OCI-LY1 (cell line): Measurements from ENCODE around the gene CNTD1.

ENCODE experiments used
- H2AFZ ChIP-seq: fragments of 200-600 bp; sonication (generic), shearing (Covaris generic); 2 replicates; pipeline ENCODE4 v1.6.0; 2014; ENCODE audit warnings: antibody characterized with exemption, mild to moderate bottlenecking, low read length
- H3F3A ChIP-seq: fragments of 200-600 bp; sonication (generic), shearing (Covaris generic); 2 replicates; pipeline ENCODE4 v1.6.0; 2014; ENCODE audit warnings: mild to moderate bottlenecking, antibody characterized with exemption, low read length, moderate library complexity; ENCODE audit not compliant: insufficient read depth
- H3K27ac ChIP-seq: fragments of 200-600 bp; sonication (generic); 2 replicates; pipeline ENCODE4 v1.5.1; 2014; ENCODE audit warnings: low read length, mixed run types, mild to moderate bottlenecking, low read depth; ENCODE audit not compliant: poor library complexity, severe bottlenecking
- H3K27me3 ChIP-seq: fragments of 200-600 bp; sonication (generic); 2 replicates; pipeline ENCODE4 v1.6.0; 2014; ENCODE audit warnings: antibody characterized with exemption, mild to moderate bottlenecking, low read length, moderate library complexity; ENCODE audit not compliant: insufficient read depth
- H3K36me3 ChIP-seq: fragments of 200-600 bp; sonication (generic); 2 replicates; pipeline ENCODE4 v1.6.1; 2014; ENCODE audit warnings: mild to moderate bottlenecking, antibody characterized with exemption, low read length, moderate library complexity, mixed read lengths; ENCODE audit not compliant: insufficient read depth
- H3K4me1 ChIP-seq: fragments of 200-600 bp; sonication (generic); 2 replicates; pipeline ENCODE4 v1.5.1; 2014; ENCODE audit warnings: mild to moderate bottlenecking, low read length, moderate library complexity; ENCODE audit not compliant: insufficient read depth, severe bottlenecking
- H3K4me2 ChIP-seq: fragments of 200-600 bp; sonication (generic), shearing (Covaris generic); 2 replicates; pipeline ENCODE4 v1.6.1; 2014; ENCODE audit warnings: low read length
- H3K4me3 ChIP-seq: fragments of 200-600 bp; sonication (generic); 2 replicates; pipeline ENCODE4 v1.5.1; 2014; ENCODE audit warnings: low read length, low read depth, mild to moderate bottlenecking, mixed read lengths; ENCODE audit not compliant: poor library complexity, severe bottlenecking
- H3K79me2 ChIP-seq: fragments of 200-600 bp; shearing (Covaris generic); 2 replicates; pipeline ENCODE4 v1.6.1; 2016; ENCODE audit warnings: mixed run types, low read length, mixed read lengths; ENCODE audit not compliant: insufficient read depth
- H3K9ac ChIP-seq: fragments of 200-600 bp; sonication (generic), shearing (Covaris generic); 2 replicates; pipeline ENCODE4 v1.6.1; 2014; ENCODE audit warnings: mild to moderate bottlenecking, low read length, mixed read lengths
- H3K9me2 ChIP-seq: fragments of 200-600 bp; sonication (generic), shearing (Covaris generic); 2 replicates; pipeline ENCODE4 v1.6.1; 2014; ENCODE audit warnings: low read depth, mild to moderate bottlenecking, low read length, mixed read lengths
- H3K9me3 ChIP-seq: fragments of 200-600 bp; shearing (Covaris generic); 2 replicates; pipeline ENCODE4 v1.6.1; 2014; ENCODE audit warnings: low read length, mixed read lengths
- H4K20me1 ChIP-seq: fragments of 200-600 bp; sonication (generic), shearing (Covaris generic); 2 replicates; pipeline ENCODE4 v1.6.0; 2016; ENCODE audit warnings: mild to moderate bottlenecking, low read length; ENCODE audit not compliant: insufficient read depth
- EZH2 ChIP-seq: fragments of 200-600 bp; sonication (generic), shearing (Covaris generic); IDR thresholded peaks from 2 replicates; pipeline ENCODE4 v1.8.0; 2017; ENCODE audit warnings: borderline replicate concordance, mixed run types, mild to moderate bottlenecking, antibody characterized with exemption, low read length, moderate library complexity, mixed read lengths
- TF ChIP-seq, protein P1 (sequence below): fragments of 200-600 bp; sonication (generic), shearing (Covaris generic); IDR thresholded peaks from 2 replicates; pipeline ENCODE4 v1.5.1; 2017; ENCODE audit warnings: mild to moderate bottlenecking, antibody characterized with exemption, low read length, moderate library complexity, mixed read lengths

CNTD1 gene

GRCh38 chr17:42780851-42781638, 17.6 kb upstream of the CNTD1 start:
- Histone ChIP-seq H3K36me3 (peaks cover 28% of the 10 kb centered on the region), H3K27me3 (no peaks in the 10 kb centered on the region), H4K20me1 (no peaks in the 10 kb centered on the region), H3K9me2 (no peaks in the 10 kb centered on the region), H3K4me2 (no peak overlapping the region), H3K79me2 (no peaks in the 10 kb centered on the region), H2AFZ (no peak overlapping the region), H3F3A (no peaks in the 10 kb centered on the region), H3K9ac (no peak overlapping the region), H3K27ac (no peak overlapping the region), H3K4me3 (no peak overlapping the region), H3K4me1 (no peaks in the 10 kb centered on the region), H3K9me3 (no peaks in the 10 kb centered on the region)
- TF ChIP-seq, protein P1, sequence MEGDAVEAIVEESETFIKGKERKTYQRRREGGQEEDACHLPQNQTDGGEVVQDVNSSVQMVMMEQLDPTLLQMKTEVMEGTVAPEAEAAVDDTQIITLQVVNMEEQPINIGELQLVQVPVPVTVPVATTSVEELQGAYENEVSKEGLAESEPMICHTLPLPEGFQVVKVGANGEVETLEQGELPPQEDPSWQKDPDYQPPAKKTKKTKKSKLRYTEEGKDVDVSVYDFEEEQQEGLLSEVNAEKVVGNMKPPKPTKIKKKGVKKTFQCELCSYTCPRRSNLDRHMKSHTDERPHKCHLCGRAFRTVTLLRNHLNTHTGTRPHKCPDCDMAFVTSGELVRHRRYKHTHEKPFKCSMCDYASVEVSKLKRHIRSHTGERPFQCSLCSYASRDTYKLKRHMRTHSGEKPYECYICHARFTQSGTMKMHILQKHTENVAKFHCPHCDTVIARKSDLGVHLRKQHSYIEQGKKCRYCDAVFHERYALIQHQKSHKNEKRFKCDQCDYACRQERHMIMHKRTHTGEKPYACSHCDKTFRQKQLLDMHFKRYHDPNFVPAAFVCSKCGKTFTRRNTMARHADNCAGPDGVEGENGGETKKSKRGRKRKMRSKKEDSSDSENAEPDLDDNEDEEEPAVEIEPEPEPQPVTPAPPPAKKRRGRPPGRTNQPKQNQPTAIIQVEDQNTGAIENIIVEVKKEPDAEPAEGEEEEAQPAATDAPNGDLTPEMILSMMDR: no peak
- TF ChIP-seq EZH2: no peak

- Histone ChIP-seq H2AFZ (no peak overlapping the region), H3K36me3 (peaks cover 24% of the 10 kb centered on the region), H3K4me1 (no peaks in the 10 kb centered on the region), H3K79me2 (no peaks in the 10 kb centered on the region), H3K4me2 (no peak overlapping the region), H4K20me1 (no peaks in the 10 kb centered on the region), H3K9me3 (no peaks in the 10 kb centered on the region), H3K27ac (no peak overlapping the region), H3K9ac (no peak overlapping the region), H3K27me3 (no peaks in the 10 kb centered on the region), H3F3A (no peaks in the 10 kb centered on the region), H3K4me3 (no peak overlapping the region), H3K9me2 (no peaks in the 10 kb centered on the region)
- TF ChIP-seq, protein P1: no peak
- TF ChIP-seq EZH2: no peak
Observed at GRCh38 chr17:42781639-42782165, 17.0 kb upstream of the CNTD1 start.

DNA sequence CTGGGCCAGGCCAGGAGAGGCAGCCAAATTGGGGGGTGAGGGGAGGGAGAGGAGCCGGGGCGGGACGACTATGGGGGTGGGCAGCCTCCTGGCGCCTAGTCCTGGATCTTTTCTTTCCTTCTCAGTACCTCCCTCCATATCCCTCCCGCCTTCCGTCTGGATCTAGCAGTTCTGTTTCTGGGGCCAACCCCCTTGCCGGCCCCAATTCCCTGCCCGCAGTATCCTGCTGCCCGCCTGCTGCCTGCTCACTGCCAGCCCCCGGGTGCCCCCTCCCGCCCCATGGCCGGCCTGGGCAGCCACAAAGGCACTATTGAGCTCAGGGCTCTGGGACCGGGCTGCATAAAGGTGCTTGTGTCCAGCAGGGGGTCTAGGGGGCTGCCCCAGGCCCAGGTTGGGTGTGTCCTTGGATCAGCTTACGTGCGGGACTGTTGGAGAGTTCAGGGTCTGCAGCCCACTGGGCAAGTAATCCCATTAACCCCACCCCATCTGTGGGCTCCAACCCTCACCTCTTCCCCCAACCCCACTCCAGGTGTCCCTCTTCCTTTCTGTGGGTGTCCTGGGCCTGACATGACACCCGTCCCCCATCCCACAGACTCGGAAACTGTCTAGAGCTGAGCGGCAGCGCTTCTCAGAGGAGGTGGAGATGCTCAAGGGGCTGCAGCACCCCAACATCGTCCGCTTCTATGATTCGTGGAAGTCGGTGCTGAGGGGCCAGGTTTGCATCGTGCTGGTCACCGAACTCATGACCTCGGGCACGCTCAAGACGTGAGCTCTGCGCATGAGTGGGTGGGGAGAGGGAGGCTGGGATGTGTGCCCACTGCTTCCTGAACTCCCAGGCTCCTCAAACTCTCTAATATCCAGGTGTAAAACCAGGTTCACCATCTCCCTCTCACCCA, 16.2 kb upstream of the CNTD1 start:
- no peak overlapping the region for H3K27ac ChIP-seq
- H3K4me3 ChIP-seq: no peak overlapping the region
- H3K36me3 ChIP-seq: peaks cover 24% of the 10 kb centered on the region
- no peaks in the 10 kb centered on the region for H3K9me3 ChIP-seq
- no peak for TF ChIP-seq EZH2
- TF ChIP-seq, protein P1: no peak
- no peaks in the 10 kb centered on the region for H3K4me1 ChIP-seq
- H3K4me2 ChIP-seq: no peak overlapping the region
- H4K20me1 ChIP-seq: no peaks in the 10 kb centered on the region
- H3K79me2 ChIP-seq: no peaks in the 10 kb centered on the region
- H2AFZ ChIP-seq: no peak overlapping the region
- no peaks in the 10 kb centered on the region for H3F3A ChIP-seq
- H3K27me3 ChIP-seq: no peaks in the 10 kb centered on the region; the same call in 1 of the 2 replicates
- H3K9me2 ChIP-seq: no peaks in the 10 kb centered on the region
- no peak overlapping the region for H3K9ac ChIP-seq
